ENCODE data around the gene PCBP3. TPM values are rescaled to one million over a fixed set of nuclear protein-coding genes. Genes with fewer than 3 reads are reported as not detected.

The PCBP3 gene
- total RNA-seq, 2 experiments from 2014 or later, result 3.4 to 3.8 TPM

- Histone ChIP-seq H3K27me3 (ENCODE audit: control insufficient read depth in 1 of 2, insufficient read depth in 2 of 2, low read length in 2 of 2) (no peaks in the 10 kb centered on the region), H3K9me3 (ENCODE audit: control insufficient read depth in 1 of 2, insufficient read depth in 1 of 2, low read length in 2 of 2) (peaks cover 0 to 7% of the 10 kb centered on the region in 2 experiments), H3K36me3 (ENCODE audit: insufficient read depth, low read length) (no peaks in the 10 kb centered on the region), H3K27ac (ENCODE audit: low read depth in 1 of 2, low read length in 2 of 2) (no peak overlapping the region), H3K4me1 (ENCODE audit: insufficient read depth, low read length) (peaks cover 13% of the 10 kb centered on the region), H3K4me3 (ENCODE audit: low read length) (no peak overlapping the region)
- H3K9me3 Mint-ChIP-seq, result peaks cover 3% of the 10 kb centered on the region
- DNase-seq, result no peak
- no peaks in the 10 kb centered on the region for H3K36me3 Mint-ChIP-seq (ENCODE audit: low read depth)
- TF ChIP-seq, protein P1, sequence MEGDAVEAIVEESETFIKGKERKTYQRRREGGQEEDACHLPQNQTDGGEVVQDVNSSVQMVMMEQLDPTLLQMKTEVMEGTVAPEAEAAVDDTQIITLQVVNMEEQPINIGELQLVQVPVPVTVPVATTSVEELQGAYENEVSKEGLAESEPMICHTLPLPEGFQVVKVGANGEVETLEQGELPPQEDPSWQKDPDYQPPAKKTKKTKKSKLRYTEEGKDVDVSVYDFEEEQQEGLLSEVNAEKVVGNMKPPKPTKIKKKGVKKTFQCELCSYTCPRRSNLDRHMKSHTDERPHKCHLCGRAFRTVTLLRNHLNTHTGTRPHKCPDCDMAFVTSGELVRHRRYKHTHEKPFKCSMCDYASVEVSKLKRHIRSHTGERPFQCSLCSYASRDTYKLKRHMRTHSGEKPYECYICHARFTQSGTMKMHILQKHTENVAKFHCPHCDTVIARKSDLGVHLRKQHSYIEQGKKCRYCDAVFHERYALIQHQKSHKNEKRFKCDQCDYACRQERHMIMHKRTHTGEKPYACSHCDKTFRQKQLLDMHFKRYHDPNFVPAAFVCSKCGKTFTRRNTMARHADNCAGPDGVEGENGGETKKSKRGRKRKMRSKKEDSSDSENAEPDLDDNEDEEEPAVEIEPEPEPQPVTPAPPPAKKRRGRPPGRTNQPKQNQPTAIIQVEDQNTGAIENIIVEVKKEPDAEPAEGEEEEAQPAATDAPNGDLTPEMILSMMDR (IDR thresholded peaks at IDR 0.05), result no peak
- POLR2A ChIA-PET, result no interaction called here
- no peak for ATAC-seq (ENCODE audit: poor library complexity)
- no peak overlapping the region for H3K27ac Mint-ChIP-seq
- peaks cover 21% of the 10 kb centered on the region for H3K4me1 Mint-ChIP-seq (ENCODE audit: low read depth)
- H3K4me3 Mint-ChIP-seq, result no peak overlapping the region
- H3K27me3 Mint-ChIP-seq, result no peaks in the 10 kb centered on the region
- intact Hi-C loops (cut with DNase I, micrococcal nuclease), result no loop called here
- CTCF ChIA-PET, result no interaction called here
Observed at GRCh38 chr21:45695086-45695485, 51.6 kb downstream of the PCBP3 start.

GRCh38 chr21:45698493-45699184 lies 55.1 kb downstream of the PCBP3 start:
- Histone ChIP-seq H3K9me3 (ENCODE audit: control insufficient read depth in 1 of 2, insufficient read depth in 1 of 2, low read length in 2 of 2) (peaks cover 0 to 7% of the 10 kb centered on the region in 2 experiments), H3K27ac (ENCODE audit: low read depth in 1 of 2, low read length in 2 of 2) (no peak overlapping the region), H3K36me3 (ENCODE audit: insufficient read depth, low read length) (no peaks in the 10 kb centered on the region), H3K4me1 (ENCODE audit: insufficient read depth, low read length) (peaks cover 13% of the 10 kb centered on the region), H3K27me3 (ENCODE audit: control insufficient read depth in 1 of 2, insufficient read depth in 2 of 2, low read length in 2 of 2) (no peaks in the 10 kb centered on the region), H3K4me3 (ENCODE audit: low read length) (no peak overlapping the region)
- ChIA-PET POLR2A (interaction anchor here (0.9 to 1.0 kb wide), 2 partner anchors 43 to 190 kb away, joined by 3 read pairs; no protein-coding TSS in a partner anchor), CTCF (no interaction called here)
- intact Hi-C loops (cut with DNase I, micrococcal nuclease), result no loop called here
- H3K27me3 Mint-ChIP-seq, result no peaks in the 10 kb centered on the region
- DNase-seq (no peak), ATAC-seq (ENCODE audit: poor library complexity) (no peak)
- H3K4me1 Mint-ChIP-seq (ENCODE audit: low read depth), result peaks cover 21% of the 10 kb centered on the region
- H3K4me3 Mint-ChIP-seq, result no peak overlapping the region
- TF ChIP-seq, protein P1 (IDR thresholded peaks at IDR 0.05), result no peak
- peaks cover 3% of the 10 kb centered on the region for H3K9me3 Mint-ChIP-seq
- H3K27ac Mint-ChIP-seq, result peak overlapping the region; percentile 75
- H3K36me3 Mint-ChIP-seq (ENCODE audit: low read depth), result no peaks in the 10 kb centered on the region

GRCh38 chr21:45699251-45699942 lies 55.9 kb downstream of the PCBP3 start:
- Mint-ChIP-seq H3K4me3 (no peak overlapping the region), H3K36me3 (ENCODE audit: low read depth) (no peaks in the 10 kb centered on the region), H3K9me3 (peaks cover 3% of the 10 kb centered on the region), H3K27ac (peak overlapping the region; percentile 75), H3K4me1 (ENCODE audit: low read depth) (peaks cover 21% of the 10 kb centered on the region), H3K27me3 (no peaks in the 10 kb centered on the region)
- POLR2A ChIA-PET, result interaction anchor here (0.9 to 1.0 kb wide), 2 partner anchors 42 to 190 kb away, joined by 3 read pairs; no protein-coding TSS in a partner anchor
- Histone ChIP-seq H3K27ac (ENCODE audit: low read depth in 1 of 2, low read length in 2 of 2) (no peak overlapping the region), H3K4me1 (ENCODE audit: insufficient read depth, low read length) (peaks cover 13% of the 10 kb centered on the region), H3K4me3 (ENCODE audit: low read length) (no peak overlapping the region), H3K36me3 (ENCODE audit: insufficient read depth, low read length) (no peaks in the 10 kb centered on the region), H3K27me3 (ENCODE audit: control insufficient read depth in 1 of 2, insufficient read depth in 2 of 2, low read length in 2 of 2) (no peaks in the 10 kb centered on the region), H3K9me3 (ENCODE audit: control insufficient read depth in 1 of 2, insufficient read depth in 1 of 2, low read length in 2 of 2) (peaks cover 0 to 7% of the 10 kb centered on the region in 2 experiments)
- intact Hi-C loops (cut with DNase I, micrococcal nuclease), result no loop called here
- DNase-seq (peak in 3 of 14 experiments; percentile 1 to 21 (median 12)), ATAC-seq (ENCODE audit: poor library complexity) (peak; percentile 55)
- TF ChIP-seq, protein P1 (IDR thresholded peaks at IDR 0.05), result no peak
- CTCF ChIA-PET, result no interaction called here

Measured in CD4-positive, alpha-beta T cell (primary cell).